ENCODE measurements around the gene RNASE4.

DNA sequence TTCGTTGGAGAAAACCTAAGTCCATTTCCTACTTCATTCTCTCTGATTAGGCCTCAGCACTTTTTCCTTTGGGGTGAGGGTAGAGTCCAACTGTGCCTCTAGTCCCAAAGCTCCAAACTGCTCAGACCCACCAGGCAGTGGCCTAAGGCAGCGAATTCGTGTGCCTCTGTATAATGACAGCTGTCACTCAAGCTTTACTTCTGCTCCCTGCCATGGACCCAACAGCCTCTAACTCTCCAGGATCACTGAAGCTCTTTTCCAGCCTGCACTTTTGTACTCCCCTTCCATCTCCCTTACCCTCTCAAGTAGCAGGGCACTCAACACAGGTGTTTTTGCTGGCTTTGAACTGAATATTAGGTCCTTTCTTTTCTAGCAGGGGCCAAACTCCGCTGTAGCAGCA is 28.1 kb upstream of the RNASE4 start:
- TF ChIP-seq YY1 (IDR thresholded peaks at IDR 0.05; ENCODE audit: low read depth): no peak
- no peak for TF ChIP-seq CEBPB (IDR thresholded peaks at IDR 0.05)
- no peak for TF ChIP-seq TCF12 (IDR thresholded peaks at IDR 0.05; ENCODE audit: low read depth)
- TF ChIP-seq EP300 (IDR thresholded peaks at IDR 0.05; ENCODE audit: borderline replicate concordance): no peak
- TF ChIP-seq, protein P1, sequence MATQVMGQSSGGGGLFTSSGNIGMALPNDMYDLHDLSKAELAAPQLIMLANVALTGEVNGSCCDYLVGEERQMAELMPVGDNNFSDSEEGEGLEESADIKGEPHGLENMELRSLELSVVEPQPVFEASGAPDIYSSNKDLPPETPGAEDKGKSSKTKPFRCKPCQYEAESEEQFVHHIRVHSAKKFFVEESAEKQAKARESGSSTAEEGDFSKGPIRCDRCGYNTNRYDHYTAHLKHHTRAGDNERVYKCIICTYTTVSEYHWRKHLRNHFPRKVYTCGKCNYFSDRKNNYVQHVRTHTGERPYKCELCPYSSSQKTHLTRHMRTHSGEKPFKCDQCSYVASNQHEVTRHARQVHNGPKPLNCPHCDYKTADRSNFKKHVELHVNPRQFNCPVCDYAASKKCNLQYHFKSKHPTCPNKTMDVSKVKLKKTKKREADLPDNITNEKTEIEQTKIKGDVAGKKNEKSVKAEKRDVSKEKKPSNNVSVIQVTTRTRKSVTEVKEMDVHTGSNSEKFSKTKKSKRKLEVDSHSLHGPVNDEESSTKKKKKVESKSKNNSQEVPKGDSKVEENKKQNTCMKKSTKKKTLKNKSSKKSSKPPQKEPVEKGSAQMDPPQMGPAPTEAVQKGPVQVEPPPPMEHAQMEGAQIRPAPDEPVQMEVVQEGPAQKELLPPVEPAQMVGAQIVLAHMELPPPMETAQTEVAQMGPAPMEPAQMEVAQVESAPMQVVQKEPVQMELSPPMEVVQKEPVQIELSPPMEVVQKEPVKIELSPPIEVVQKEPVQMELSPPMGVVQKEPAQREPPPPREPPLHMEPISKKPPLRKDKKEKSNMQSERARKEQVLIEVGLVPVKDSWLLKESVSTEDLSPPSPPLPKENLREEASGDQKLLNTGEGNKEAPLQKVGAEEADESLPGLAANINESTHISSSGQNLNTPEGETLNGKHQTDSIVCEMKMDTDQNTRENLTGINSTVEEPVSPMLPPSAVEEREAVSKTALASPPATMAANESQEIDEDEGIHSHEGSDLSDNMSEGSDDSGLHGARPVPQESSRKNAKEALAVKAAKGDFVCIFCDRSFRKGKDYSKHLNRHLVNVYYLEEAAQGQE (IDR thresholded peaks at IDR 0.05; ENCODE audit: low read depth): no peak

Measured in Ishikawa (cell line).